Caco-2 (cell line): ENCODE results near the gene RTKN. TPM values are rescaled to one million over a fixed set of nuclear protein-coding genes. Genes with fewer than 3 reads are reported as not detected.

ENCODE experiments used
- BruUV-seq: library from RNA; stranded (reverse); fragments of 400-500 nt; replicated peaks from 2 replicates; lab custom pipeline; 2021; lab: Mats Ljungman, UMichigan
- CTCF ChIA-PET: fragments of 300-600 bp; sonication (Branson Sonifier 250); formaldehyde crosslinking; loops from one replicate; lab custom pipeline; 2022; ENCODE audit warnings: antibody characterized with exemption; lab: Charles Lee
- POLR2A ChIA-PET: fragments of 300-600 bp; sonication (Branson Sonifier 250); formaldehyde crosslinking; loops from one replicate; lab custom pipeline; 2022; ENCODE audit warnings: antibody characterized with exemption; lab: Charles Lee
- DNase-seq, 2 experiments: peaks; one replicate each; pipeline versions ENCODE4 v3.0.0 to v3.0.0-alpha.2; 2020 to 2022
- H3K27me3 ChIP-seq: replicated peaks from 2 replicates; pipeline ENCODE4 v1.6.0; 2011; ENCODE audit warnings: low read length; ENCODE audit not compliant: control insufficient read depth, insufficient read depth
- H3K36me3 ChIP-seq: 2 replicates; pipeline ENCODE4 v1.5.1; 2011; ENCODE audit warnings: low read length; ENCODE audit not compliant: control insufficient read depth, insufficient read depth
- H3K4me1 ChIP-seq: fragments of 250-450 bp; sonication (Bioruptor Pico); 2 replicates; pipeline ENCODE4 v1.5.1; 2020; ENCODE audit warnings: mild to moderate bottlenecking
- H3K4me3 ChIP-seq: 2 replicates; pipeline ENCODE4 v1.5.1; 2011; ENCODE audit warnings: low read depth, mild to moderate bottlenecking, control low read depth, low read length
- H3K9me3 ChIP-seq: fragments of 250-450 bp; sonication (Bioruptor Pico); 2 replicates; pipeline ENCODE4 v1.5.1; 2020; ENCODE audit warnings: mild to moderate bottlenecking, moderate library complexity
- H3K27ac Mint-ChIP-seq: one replicate; pipeline ENCODE4 v1.8.0; 2022; ENCODE audit warnings: mixed read lengths; ENCODE audit not compliant: unreplicated experiment
- H3K27me3 Mint-ChIP-seq: one replicate; pipeline ENCODE4 v1.8.0; 2022; ENCODE audit warnings: mixed read lengths; ENCODE audit not compliant: insufficient read depth, unreplicated experiment
- H3K36me3 Mint-ChIP-seq: one replicate; pipeline ENCODE4 v1.8.0; 2022; ENCODE audit warnings: mild to moderate bottlenecking, mixed read lengths; ENCODE audit not compliant: insufficient read depth, unreplicated experiment
- H3K4me1 Mint-ChIP-seq: one replicate; pipeline ENCODE4 v1.8.0; 2022; ENCODE audit warnings: low read depth, mixed read lengths; ENCODE audit not compliant: unreplicated experiment
- H3K4me3 Mint-ChIP-seq: one replicate; pipeline ENCODE4 v1.8.0; 2022; ENCODE audit warnings: mild to moderate bottlenecking, moderate library complexity, mixed read lengths; ENCODE audit not compliant: unreplicated experiment
- H3K9me3 Mint-ChIP-seq: one replicate; pipeline ENCODE4 v1.8.0; 2022; ENCODE audit warnings: mixed read lengths; ENCODE audit not compliant: unreplicated experiment
- intact Hi-C: fragments of 100-400 bp; cut with micrococcal nuclease; formaldehyde crosslinking; loops from one replicate; pipeline ENCODE4 v1.10.0; 2022; ENCODE audit not compliant: unreplicated experiment
- total RNA-seq: library from RNA; stranded (reverse); gene quantifications from 2 replicates; pipeline ENCODE4 v1.2.3, GENCODE V29; 2022
- TF ChIP-seq, protein P1 (sequence below), 2 experiments: fragments of 200-600 bp in 1 of 2; IDR thresholded peaks; 1 replicate in 1 of 2; 2 replicates in 1 of 2; pipeline versions ENCODE4 v1.5.1 to v1.8.0; 2011 to 2022; ENCODE audit warnings: antibody characterized with exemption in 1 of 2, control low read depth in 1 of 2, inconsistent platforms in 1 of 2, low read depth in 1 of 2, low read length in 1 of 2, mild to moderate bottlenecking in 1 of 2, moderate library complexity in 1 of 2; ENCODE audit not compliant: insufficient read depth in 1 of 2, severe bottlenecking in 1 of 2, unreplicated experiment in 1 of 2

RTKN gene
- total RNA-seq, 1 experiment from 2014 or later: 123 TPM

DNA sequence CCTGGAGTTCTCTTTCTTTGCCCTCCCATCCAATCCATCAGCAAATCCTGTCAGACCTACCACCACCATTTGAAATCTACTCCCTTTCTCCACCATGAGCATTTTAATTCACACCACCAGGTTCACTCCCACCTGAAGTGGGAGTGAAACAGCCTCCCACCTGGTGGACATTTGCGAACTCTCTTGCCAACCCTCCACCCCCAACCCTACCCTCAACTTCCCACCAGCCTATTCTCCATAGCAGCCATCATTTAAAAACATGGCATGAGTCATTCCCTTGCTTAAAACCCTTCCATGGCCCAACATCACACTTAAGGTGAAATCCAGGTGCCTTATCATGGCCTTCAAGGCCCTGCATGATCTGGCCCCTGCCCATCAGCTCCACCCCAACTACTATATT is 3.5 kb downstream of the RTKN start:
- H3K4me3 Mint-ChIP-seq: no peak overlapping the region
- peaks cover 12% of the 10 kb centered on the region; the same call in 1 of the 2 replicates for H3K4me1 ChIP-seq
- ChIA-PET CTCF (no interaction called here), POLR2A (interaction anchor here (0.5 kb wide), 1 partner anchor 13 kb away, joined by 5 read pairs; no protein-coding TSS in a partner anchor)
- no peaks in the 10 kb centered on the region for H3K27me3 ChIP-seq
- TF ChIP-seq, protein P1, sequence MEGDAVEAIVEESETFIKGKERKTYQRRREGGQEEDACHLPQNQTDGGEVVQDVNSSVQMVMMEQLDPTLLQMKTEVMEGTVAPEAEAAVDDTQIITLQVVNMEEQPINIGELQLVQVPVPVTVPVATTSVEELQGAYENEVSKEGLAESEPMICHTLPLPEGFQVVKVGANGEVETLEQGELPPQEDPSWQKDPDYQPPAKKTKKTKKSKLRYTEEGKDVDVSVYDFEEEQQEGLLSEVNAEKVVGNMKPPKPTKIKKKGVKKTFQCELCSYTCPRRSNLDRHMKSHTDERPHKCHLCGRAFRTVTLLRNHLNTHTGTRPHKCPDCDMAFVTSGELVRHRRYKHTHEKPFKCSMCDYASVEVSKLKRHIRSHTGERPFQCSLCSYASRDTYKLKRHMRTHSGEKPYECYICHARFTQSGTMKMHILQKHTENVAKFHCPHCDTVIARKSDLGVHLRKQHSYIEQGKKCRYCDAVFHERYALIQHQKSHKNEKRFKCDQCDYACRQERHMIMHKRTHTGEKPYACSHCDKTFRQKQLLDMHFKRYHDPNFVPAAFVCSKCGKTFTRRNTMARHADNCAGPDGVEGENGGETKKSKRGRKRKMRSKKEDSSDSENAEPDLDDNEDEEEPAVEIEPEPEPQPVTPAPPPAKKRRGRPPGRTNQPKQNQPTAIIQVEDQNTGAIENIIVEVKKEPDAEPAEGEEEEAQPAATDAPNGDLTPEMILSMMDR (IDR thresholded peaks at IDR 0.05; ENCODE audit: insufficient read depth in 1 of 2, low read depth in 1 of 2, low read length in 1 of 2, severe bottlenecking in 1 of 2, unreplicated experiment in 1 of 2): no peak
- H3K27me3 Mint-ChIP-seq: no peaks in the 10 kb centered on the region
- no peak for DNase-seq
- no TSS peak for BruUV-seq
- peaks cover 13% of the 10 kb centered on the region for H3K4me1 Mint-ChIP-seq
- H3K27ac Mint-ChIP-seq: peak overlapping the region; percentile 49
- no peak overlapping the region for H3K4me3 ChIP-seq
- peaks cover 53% of the 10 kb centered on the region for H3K36me3 Mint-ChIP-seq
- H3K36me3 ChIP-seq: peaks cover 7% of the 10 kb centered on the region
- no peaks in the 10 kb centered on the region for H3K9me3 ChIP-seq
- H3K9me3 Mint-ChIP-seq: no peaks in the 10 kb centered on the region
- intact Hi-C loops: no loop called here

DNA sequence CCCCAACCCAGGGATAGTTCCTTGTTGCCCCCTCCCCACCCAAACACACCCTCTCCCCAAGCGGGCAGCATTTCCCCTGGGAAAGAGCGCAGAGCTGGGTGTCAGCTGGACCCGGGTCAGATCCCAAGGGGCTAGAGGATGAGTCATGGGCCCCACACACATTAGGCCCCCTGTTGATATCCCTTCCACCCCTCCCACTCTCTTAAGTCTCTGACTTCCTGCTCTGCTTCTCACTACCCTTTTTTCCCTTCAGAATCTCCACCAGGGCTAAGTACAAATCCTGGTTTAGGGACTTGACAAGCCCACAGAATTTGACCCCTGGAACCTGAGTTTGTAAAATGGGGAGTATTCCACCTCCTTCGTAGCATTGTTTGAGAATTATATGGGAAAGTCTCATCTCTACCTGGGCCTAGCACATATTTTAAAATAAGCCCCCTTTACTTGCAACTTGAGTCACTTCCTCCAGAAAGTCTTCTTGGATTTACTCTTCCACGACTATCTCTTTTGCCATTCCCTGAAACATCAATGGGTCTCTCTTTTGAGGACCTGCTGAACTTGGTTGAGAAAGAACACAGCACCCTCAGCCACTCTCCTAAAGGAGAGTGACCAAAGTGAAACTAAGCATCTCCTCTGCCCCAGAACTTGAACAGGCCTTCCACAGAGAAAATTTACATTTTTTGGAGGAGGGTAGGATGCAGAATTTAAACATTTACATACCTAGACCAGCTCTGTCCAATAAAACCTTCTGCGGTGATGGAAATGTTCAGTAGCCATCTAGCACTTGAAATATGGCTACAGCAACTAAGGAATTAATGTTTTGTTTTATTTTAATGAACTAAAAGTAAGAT is 4.7 kb downstream of the RTKN start:
- no peak for DNase-seq
- CTCF ChIA-PET: no interaction called here
- no TSS peak for BruUV-seq
- TF ChIP-seq, protein P1 (IDR thresholded peaks at IDR 0.05; ENCODE audit: insufficient read depth in 1 of 2, low read depth in 1 of 2, low read length in 1 of 2, severe bottlenecking in 1 of 2, unreplicated experiment in 1 of 2): no peak
- Histone ChIP-seq H3K9me3 (no peaks in the 10 kb centered on the region), H3K4me3 (no peak overlapping the region), H3K27me3 (no peaks in the 10 kb centered on the region), H3K36me3 (peaks cover 8% of the 10 kb centered on the region), H3K4me1 (peaks cover 5% of the 10 kb centered on the region; the same call in 1 of the 2 replicates)
- POLR2A ChIA-PET: no interaction called here
- intact Hi-C loops: no loop called here
- Mint-ChIP-seq H3K4me1 (peaks cover 13% of the 10 kb centered on the region), H3K27ac (no peak overlapping the region), H3K36me3 (peaks cover 56% of the 10 kb centered on the region), H3K27me3 (no peaks in the 10 kb centered on the region), H3K9me3 (no peaks in the 10 kb centered on the region), H3K4me3 (no peak overlapping the region)

DNA sequence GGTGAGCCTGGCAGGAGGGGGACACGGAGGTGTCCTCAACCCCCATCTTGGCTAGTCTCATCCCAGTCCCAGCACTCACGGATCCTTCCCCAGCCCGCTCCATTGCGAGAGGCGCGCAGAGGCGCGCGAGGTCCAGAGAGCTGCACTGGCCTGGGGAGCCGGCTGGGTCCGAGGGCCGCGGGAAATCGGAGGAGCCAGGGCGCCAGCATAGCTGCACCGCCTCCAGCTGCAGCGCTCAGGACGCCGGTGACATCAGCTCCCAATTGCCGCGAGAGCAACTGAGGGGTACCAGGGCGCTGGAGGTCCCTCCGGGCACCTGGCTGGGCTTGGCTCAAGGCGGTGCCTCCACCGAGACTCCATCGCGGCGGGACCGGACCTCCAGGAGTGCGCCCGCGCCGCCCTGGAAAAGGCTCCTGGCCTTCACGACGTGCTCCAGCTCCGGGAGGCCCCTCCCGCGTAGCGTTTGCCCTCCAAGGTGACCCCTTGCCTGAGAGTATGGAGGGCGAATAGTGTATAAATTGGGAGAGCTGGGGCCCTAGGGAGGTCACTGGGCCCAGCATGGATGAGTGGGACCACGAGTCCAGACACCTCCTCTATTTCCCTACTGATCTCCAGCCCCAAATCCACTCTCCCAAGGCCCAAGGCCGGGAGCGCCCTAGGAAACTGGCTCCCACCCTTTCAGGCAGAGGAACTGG is 5.5 kb downstream of the RTKN start:
- intact Hi-C loops: no loop called here
- no TSS peak for BruUV-seq
- peak overlapping the region; percentile 75 for H3K27ac Mint-ChIP-seq
- H3K27me3 Mint-ChIP-seq: no peaks in the 10 kb centered on the region
- ChIA-PET CTCF (no interaction called here), POLR2A (no interaction called here)
- H3K4me3 Mint-ChIP-seq: no peak overlapping the region
- Histone ChIP-seq H3K4me1 (peaks cover 5% of the 10 kb centered on the region; the same call in 1 of the 2 replicates), H3K36me3 (peaks cover 8% of the 10 kb centered on the region; the same call in 1 of the 2 replicates), H3K9me3 (no peaks in the 10 kb centered on the region), H3K4me3 (no peak overlapping the region), H3K27me3 (no peaks in the 10 kb centered on the region)
- peaks cover 13% of the 10 kb centered on the region for H3K4me1 Mint-ChIP-seq
- no peak for DNase-seq
- peaks cover 58% of the 10 kb centered on the region for H3K36me3 Mint-ChIP-seq
- no peaks in the 10 kb centered on the region for H3K9me3 Mint-ChIP-seq
- TF ChIP-seq, protein P1 (IDR thresholded peaks at IDR 0.05; ENCODE audit: insufficient read depth in 1 of 2, low read depth in 1 of 2, low read length in 1 of 2, severe bottlenecking in 1 of 2, unreplicated experiment in 1 of 2): no peak
